ENCODE measurements around the gene PTGDR2.

- TF ChIP-seq EZH2 (IDR thresholded peaks at IDR 0.05; ENCODE audit: insufficient read depth, poor library complexity, severe bottlenecking) (no peak), EZH2phosphoT487 (IDR thresholded peaks at IDR 0.05; ENCODE audit: insufficient read depth, low read depth) (no peak)
Observed at GRCh38 chr11:60872124-60872960, 16.6 kb upstream of the PTGDR2 start.

Measured in GM23248 (cell line).